SK-N-SH (cell line): ENCODE data around the gene DOK3.

ENCODE experiments used
- CTCF ChIP-seq: fragments of 200-600 bp; sonication (generic); IDR thresholded peaks from 2 replicates; pipeline ENCODE4 v1.6.1; 2017; ENCODE audit warnings: antibody characterized with exemption, mild to moderate bottlenecking, moderate library complexity
- EP300 ChIP-seq, 2 experiments: IDR thresholded peaks; 2 replicates each; pipeline versions ENCODE4 v1.4.0 to v1.6.1; 2012; ENCODE audit warnings: borderline replicate concordance in 1 of 2, low read depth in 1 of 2, low read length in 1 of 2
- FOSL2 ChIP-seq: IDR thresholded peaks from 2 replicates; pipeline ENCODE4 v1.4.0; 2012; ENCODE audit warnings: low read depth, mild to moderate bottlenecking, moderate library complexity, borderline replicate concordance
- FOXJ3 ChIP-seq: sonication (generic); formaldehyde crosslinking; IDR thresholded peaks from 2 replicates; pipeline ENCODE4 v1.5.1; 2020; ENCODE audit warnings: mild to moderate bottlenecking, missing genetic modification reagents
- GATA2 ChIP-seq: sonication (generic); formaldehyde crosslinking; IDR thresholded peaks from 2 replicates; pipeline ENCODE4 v1.5.0; 2020; ENCODE audit warnings: mild to moderate bottlenecking, missing genetic modification reagents
- MEF2A ChIP-seq: IDR thresholded peaks from 2 replicates; pipeline ENCODE4 v1.4.0; 2012; ENCODE audit warnings: low read depth, borderline replicate concordance
- NRF1 ChIP-seq: IDR thresholded peaks from 2 replicates; pipeline ENCODE4 v1.6.1; 2012; ENCODE audit warnings: low read depth, mild to moderate bottlenecking, low read length
- POLR2AphosphoS5 ChIP-seq: IDR thresholded peaks from 2 replicates; pipeline ENCODE4 v1.6.1; 2012; ENCODE audit warnings: low read depth, low read length
- RAD21 ChIP-seq: IDR thresholded peaks from 2 replicates; pipeline ENCODE4 v1.6.1; 2012; ENCODE audit warnings: mild to moderate bottlenecking, low read length
- RFX5 ChIP-seq: IDR thresholded peaks from 2 replicates; pipeline ENCODE4 v1.6.1; 2012; ENCODE audit warnings: mild to moderate bottlenecking, improper control_type of control experiment, low read length
- TAF1 ChIP-seq: IDR thresholded peaks from 2 replicates; pipeline ENCODE4 v1.6.1; 2012; ENCODE audit warnings: low read depth, mild to moderate bottlenecking, low read length, moderate library complexity, borderline replicate concordance
- TCF12 ChIP-seq: IDR thresholded peaks from 2 replicates; pipeline ENCODE4 v1.4.0; 2012
- USF2 ChIP-seq: fragments of 150-350 bp; IDR thresholded peaks from 2 replicates; pipeline ENCODE4 v1.6.1; 2017; ENCODE audit warnings: antibody characterized with exemption, low read length, low read depth, borderline replicate concordance
- YY1 ChIP-seq: IDR thresholded peaks from 2 replicates; pipeline ENCODE4 v1.4.0; 2012; ENCODE audit warnings: low read depth, mild to moderate bottlenecking

- TF ChIP-seq CTCF (no peak), POLR2AphosphoS5 (no peak), YY1 (no peak), FOXJ3 (CRISPR knock-in tag) (no peak), GATA2 (CRISPR knock-in tag) (no peak), RAD21 (no peak), USF2 (no peak), RFX5 (no peak), MEF2A (no peak), FOSL2 (no peak), NRF1 (no peak), EP300 (IDR thresholded peaks at IDR 0.05; ENCODE audit: borderline replicate concordance in 1 of 2, low read depth in 1 of 2, low read length in 1 of 2) (no peak), TCF12 (no peak), TAF1 (no peak)
Observed at GRCh38 chr5:177470759-177471536, 38.7 kb downstream of the DOK3 start.
